Parathyroid adenoma (tissue), 2 donors: ENCODE results near the gene RCAN3.

Experiments used
- H2AFZ ChIP-seq: fragments of 300-600 bp; sonication (generic); one replicate; pipeline ENCODE4 v1.7.0; 2017; ENCODE audit warnings: antibody characterized with exemption, mild to moderate bottlenecking
- H3K27ac ChIP-seq: fragments of 300-600 bp; sonication (generic); one replicate; pipeline ENCODE4 v1.7.0; 2017
- H3K27me3 ChIP-seq: fragments of 300-600 bp; sonication (generic); one replicate; pipeline ENCODE4 v1.7.0; 2017; ENCODE audit warnings: low read length; ENCODE audit not compliant: control insufficient read depth, insufficient read depth
- H3K36me3 ChIP-seq: fragments of 300-600 bp; sonication (generic); one replicate; pipeline ENCODE4 v1.7.0; 2017; ENCODE audit warnings: low read length; ENCODE audit not compliant: control insufficient read depth, insufficient read depth
- H3K4me1 ChIP-seq: fragments of 300-600 bp; sonication (generic); one replicate; pipeline ENCODE4 v1.7.0; 2017; ENCODE audit warnings: control low read depth
- H3K4me2 ChIP-seq: fragments of 300-600 bp; sonication (generic); one replicate; pipeline ENCODE4 v1.7.0; 2017; ENCODE audit warnings: low read length
- H3K4me3 ChIP-seq: fragments of 300-600 bp; sonication (generic); one replicate; pipeline ENCODE4 v1.7.0; 2017; ENCODE audit warnings: low read depth, low read length
- H3K79me2 ChIP-seq: fragments of 300-600 bp; sonication (generic); one replicate; pipeline ENCODE4 v1.7.0; 2017; ENCODE audit warnings: control low read depth
- H3K9ac ChIP-seq: fragments of 300-600 bp; sonication (generic); one replicate; pipeline ENCODE4 v1.7.0; 2017; ENCODE audit warnings: mild to moderate bottlenecking
- H3K9me3 ChIP-seq: fragments of 300-600 bp; sonication (generic); one replicate; pipeline ENCODE4 v1.7.0; 2017; ENCODE audit warnings: low read length; ENCODE audit not compliant: control insufficient read depth
- TF ChIP-seq, protein P1 (sequence below): fragments of 300-600 bp; sonication (generic); IDR thresholded peaks from one replicate; pipeline ENCODE4 v1.7.0; 2017; ENCODE audit warnings: antibody characterized with exemption, mild to moderate bottlenecking
- donor health status: primary hyperparathyroidism.

Gene RCAN3

DNA sequence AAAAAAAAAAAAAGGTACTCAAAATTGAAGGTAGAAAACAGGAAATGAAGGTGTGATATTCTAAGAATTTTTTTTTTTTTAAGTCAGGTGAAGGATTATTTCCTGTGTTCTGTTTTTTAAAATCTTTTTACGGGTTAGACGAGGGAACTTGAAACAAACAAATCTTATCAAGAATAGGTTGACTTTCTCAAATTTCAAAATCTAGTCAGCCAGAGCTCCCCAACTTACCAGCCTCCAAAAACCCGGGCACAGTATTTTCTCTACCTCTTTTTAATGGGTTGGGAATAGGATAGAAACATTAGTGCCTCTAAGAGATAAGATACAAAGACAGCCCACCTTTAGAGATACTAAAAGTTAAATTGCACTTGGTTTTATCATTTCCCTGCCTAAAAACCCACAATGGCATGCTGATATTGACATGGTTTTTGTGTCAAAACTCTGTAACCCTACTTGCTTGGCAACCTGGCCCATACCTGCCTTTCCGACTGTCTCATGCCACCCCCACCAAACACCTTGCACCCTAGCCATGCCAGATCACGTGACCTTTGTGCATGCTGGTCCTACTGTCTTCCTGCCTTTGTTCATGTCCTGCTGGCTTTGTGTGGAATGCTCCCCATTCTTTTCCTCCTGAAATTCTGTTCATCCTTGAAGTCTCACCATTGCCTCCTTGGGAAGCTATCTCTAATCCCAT, 4.2 kb downstream of the RCAN3 start:
- Histone ChIP-seq H3K4me2 (no peak overlapping the region), H3K27me3 (no peaks in the 10 kb centered on the region), H3K9me3 (no peaks in the 10 kb centered on the region), H3K9ac (no peak overlapping the region), H3K4me1 (no peaks in the 10 kb centered on the region), H2AFZ (no peak overlapping the region), H3K36me3 (no peaks in the 10 kb centered on the region), H3K27ac (no peak overlapping the region), H3K79me2 (no peaks in the 10 kb centered on the region), H3K4me3 (no peak overlapping the region)
- TF ChIP-seq, protein P1, sequence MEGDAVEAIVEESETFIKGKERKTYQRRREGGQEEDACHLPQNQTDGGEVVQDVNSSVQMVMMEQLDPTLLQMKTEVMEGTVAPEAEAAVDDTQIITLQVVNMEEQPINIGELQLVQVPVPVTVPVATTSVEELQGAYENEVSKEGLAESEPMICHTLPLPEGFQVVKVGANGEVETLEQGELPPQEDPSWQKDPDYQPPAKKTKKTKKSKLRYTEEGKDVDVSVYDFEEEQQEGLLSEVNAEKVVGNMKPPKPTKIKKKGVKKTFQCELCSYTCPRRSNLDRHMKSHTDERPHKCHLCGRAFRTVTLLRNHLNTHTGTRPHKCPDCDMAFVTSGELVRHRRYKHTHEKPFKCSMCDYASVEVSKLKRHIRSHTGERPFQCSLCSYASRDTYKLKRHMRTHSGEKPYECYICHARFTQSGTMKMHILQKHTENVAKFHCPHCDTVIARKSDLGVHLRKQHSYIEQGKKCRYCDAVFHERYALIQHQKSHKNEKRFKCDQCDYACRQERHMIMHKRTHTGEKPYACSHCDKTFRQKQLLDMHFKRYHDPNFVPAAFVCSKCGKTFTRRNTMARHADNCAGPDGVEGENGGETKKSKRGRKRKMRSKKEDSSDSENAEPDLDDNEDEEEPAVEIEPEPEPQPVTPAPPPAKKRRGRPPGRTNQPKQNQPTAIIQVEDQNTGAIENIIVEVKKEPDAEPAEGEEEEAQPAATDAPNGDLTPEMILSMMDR = no peak

DNA sequence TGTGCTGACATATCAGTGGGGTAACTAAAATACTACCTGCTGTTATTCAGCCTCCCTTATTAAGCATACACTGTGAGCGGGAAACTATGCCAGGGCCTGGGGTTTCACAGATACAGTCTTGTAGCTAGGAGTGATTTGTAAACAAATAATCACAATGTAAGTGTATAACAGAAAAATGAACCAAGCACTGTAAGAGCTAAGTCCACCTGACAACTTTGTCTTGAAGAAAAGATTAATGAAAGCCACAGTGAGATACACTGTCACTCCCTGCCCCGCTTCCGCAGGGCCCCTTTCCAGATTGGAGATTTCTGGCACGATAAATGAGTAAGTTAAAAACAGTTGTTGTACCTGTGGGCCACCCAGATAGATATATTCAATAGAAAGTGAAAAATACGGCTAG, 4.8 kb downstream of the RCAN3 start:
- H2AFZ ChIP-seq = no peak overlapping the region
- H3K36me3 ChIP-seq = no peaks in the 10 kb centered on the region
- no peaks in the 10 kb centered on the region for H3K9me3 ChIP-seq
- no peaks in the 10 kb centered on the region for H3K79me2 ChIP-seq
- no peak overlapping the region for H3K27ac ChIP-seq
- no peak overlapping the region for H3K4me2 ChIP-seq
- no peak overlapping the region for H3K4me3 ChIP-seq
- H3K9ac ChIP-seq = no peak overlapping the region
- H3K27me3 ChIP-seq = no peaks in the 10 kb centered on the region
- TF ChIP-seq, protein P1 = no peak
- no peaks in the 10 kb centered on the region for H3K4me1 ChIP-seq

DNA sequence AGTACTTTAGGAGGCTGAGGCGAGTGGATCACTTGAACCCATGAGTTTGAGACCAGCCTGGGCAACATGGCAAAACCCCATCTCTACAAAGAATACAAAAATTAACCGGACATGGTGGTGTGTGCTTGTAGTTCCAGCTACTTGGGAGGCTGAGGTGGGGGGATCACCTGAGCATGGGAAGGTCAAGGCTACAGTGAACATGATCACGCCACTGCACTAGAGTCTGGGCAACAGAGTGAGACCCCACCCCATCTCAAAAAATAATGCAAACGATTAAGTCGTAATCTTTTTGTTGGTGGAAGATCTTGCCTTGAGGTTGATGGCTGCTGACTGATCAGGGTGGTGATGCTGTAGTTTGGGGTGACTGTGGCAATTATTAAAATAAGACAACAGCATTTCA, 6.3 kb downstream of the RCAN3 start:
- TF ChIP-seq, protein P1 = no peak
- no peak overlapping the region for H3K27ac ChIP-seq
- H3K9me3 ChIP-seq = no peaks in the 10 kb centered on the region
- no peak overlapping the region for H3K9ac ChIP-seq
- no peaks in the 10 kb centered on the region for H3K36me3 ChIP-seq
- no peaks in the 10 kb centered on the region for H3K27me3 ChIP-seq
- no peak overlapping the region for H2AFZ ChIP-seq
- H3K79me2 ChIP-seq = no peaks in the 10 kb centered on the region
- H3K4me1 ChIP-seq = no peaks in the 10 kb centered on the region
- no peak overlapping the region for H3K4me2 ChIP-seq
- H3K4me3 ChIP-seq = no peak overlapping the region

GRCh38 chr1:24513706-24514105, 11.1 kb downstream of the RCAN3 start:
- H3K27ac ChIP-seq = no peak overlapping the region

More at GRCh38 chr1:24513706-24514105, 11.1 kb downstream of the RCAN3 start:
- Histone ChIP-seq H2AFZ (no peak overlapping the region), H3K9me3 (no peaks in the 10 kb centered on the region), H3K4me3 (no peak overlapping the region), H3K79me2 (no peaks in the 10 kb centered on the region), H3K36me3 (no peaks in the 10 kb centered on the region), H3K4me1 (no peaks in the 10 kb centered on the region), H3K27me3 (no peaks in the 10 kb centered on the region), H3K9ac (no peak overlapping the region), H3K4me2 (no peak overlapping the region)
- TF ChIP-seq, protein P1 = no peak
